H9 (cell line): ENCODE results near the gene XRCC3. TPM values are rescaled to one million over a fixed set of nuclear protein-coding genes. Genes with fewer than 3 reads are reported as not detected.
A peak's percentile ranks its signal among the peaks of the same experiment; 100 is the strongest.

ENCODE experiments used
- DNase-seq: peaks from one replicate; pipeline ENCODE4 v3.0.0-alpha.2; 2017
- H2AFZ ChIP-seq: one replicate; pipeline ENCODE4 v1.6.1; 2013; ENCODE audit warnings: mild to moderate bottlenecking, low read length, control low read depth, moderate library complexity
- H2AK5ac ChIP-seq: 2 replicates; pipeline ENCODE4 v1.6.1; 2013; ENCODE audit warnings: low read length, control low read depth, mixed read lengths; ENCODE audit not compliant: insufficient read length
- H2BK120ac ChIP-seq: one replicate; pipeline ENCODE4 v1.6.1; 2013; ENCODE audit warnings: low read depth, mild to moderate bottlenecking, low read length, control low read depth, inconsistent platforms; ENCODE audit not compliant: poor library complexity, severe bottlenecking
- H2BK12ac ChIP-seq: 2 replicates; pipeline ENCODE4 v1.6.1; 2013; ENCODE audit warnings: low read length, control low read depth, mixed read lengths, low read depth; ENCODE audit not compliant: insufficient read length
- H2BK15ac ChIP-seq: 2 replicates; pipeline ENCODE4 v1.6.1; 2013; ENCODE audit warnings: low read depth, low read length, control low read depth
- H2BK20ac ChIP-seq: one replicate; pipeline ENCODE4 v1.6.1; 2013; ENCODE audit warnings: low read depth, mild to moderate bottlenecking, low read length, control low read depth, inconsistent platforms; ENCODE audit not compliant: poor library complexity, severe bottlenecking
- H2BK5ac ChIP-seq: 2 replicates; pipeline ENCODE4 v1.6.1; 2013; ENCODE audit warnings: low read length, control low read depth, mixed read lengths; ENCODE audit not compliant: insufficient read length
- H3K14ac ChIP-seq: 2 replicates; pipeline ENCODE4 v1.6.1; 2013; ENCODE audit warnings: low read length, control low read depth; ENCODE audit not compliant: insufficient read depth
- H3K18ac ChIP-seq: 2 replicates; pipeline ENCODE4 v1.6.1; 2013; ENCODE audit warnings: low read depth, mild to moderate bottlenecking, mixed read lengths, low read length, control low read depth; ENCODE audit not compliant: insufficient read length
- H3K23ac ChIP-seq: 2 replicates; pipeline ENCODE4 v1.6.1; 2013; ENCODE audit warnings: low read length, control low read depth, mixed read lengths, low read depth; ENCODE audit not compliant: insufficient read length
- H3K23me2 ChIP-seq: 2 replicates; pipeline ENCODE4 v1.6.1; 2013; ENCODE audit warnings: low read depth, mild to moderate bottlenecking, mixed read lengths, low read length, control low read depth; ENCODE audit not compliant: insufficient read length, poor library complexity, severe bottlenecking
- H3K27ac ChIP-seq: 2 replicates; pipeline ENCODE4 v1.5.1; 2013; ENCODE audit warnings: low read length, control low read depth, mixed read lengths, low read depth; ENCODE audit not compliant: insufficient read length
- H3K27me3 ChIP-seq: 2 replicates; pipeline ENCODE4 v1.6.1; 2013; ENCODE audit warnings: low read length, control low read depth, inconsistent platforms; ENCODE audit not compliant: insufficient read depth
- H3K4ac ChIP-seq: 2 replicates; pipeline ENCODE4 v1.6.1; 2013; ENCODE audit warnings: low read depth, mild to moderate bottlenecking, control low read depth, inconsistent platforms, low read length, moderate library complexity
- H3K4me1 ChIP-seq: 2 replicates; pipeline ENCODE4 v1.6.1; 2013; ENCODE audit warnings: low read length, control low read depth, inconsistent platforms; ENCODE audit not compliant: insufficient read depth
- H3K4me2 ChIP-seq: 2 replicates; pipeline ENCODE4 v1.6.1; 2013; ENCODE audit warnings: low read length, control low read depth, mixed read lengths; ENCODE audit not compliant: insufficient read length, insufficient read depth
- H3K56ac ChIP-seq: 2 replicates; pipeline ENCODE4 v1.6.1; 2013; ENCODE audit warnings: low read depth, mild to moderate bottlenecking, mixed read lengths, low read length, control low read depth; ENCODE audit not compliant: insufficient read length
- H3K79me1 ChIP-seq: 2 replicates; pipeline ENCODE4 v1.6.1; 2013; ENCODE audit warnings: low read depth, mild to moderate bottlenecking, moderate library complexity, low read length, control low read depth, inconsistent platforms; ENCODE audit not compliant: insufficient read depth, poor library complexity, severe bottlenecking
- H3K79me2 ChIP-seq: 2 replicates; pipeline ENCODE4 v1.6.1; 2013; ENCODE audit warnings: low read length, control low read depth, inconsistent platforms; ENCODE audit not compliant: insufficient read depth
- H3K9ac ChIP-seq: 2 replicates; pipeline ENCODE4 v1.6.1; 2013; ENCODE audit warnings: low read length, control low read depth, mixed read lengths; ENCODE audit not compliant: insufficient read length; ENCODE audit errors: extremely low read depth
- H3K9me3 ChIP-seq: one replicate; pipeline ENCODE4 v1.6.1; 2013; ENCODE audit warnings: low read depth, low read length, inconsistent platforms; ENCODE audit not compliant: control insufficient read depth
- H3T11ph ChIP-seq: one replicate; pipeline ENCODE4 v1.6.1; 2013; ENCODE audit warnings: mild to moderate bottlenecking, low read length, control low read depth, inconsistent platforms
- H4K20me1 ChIP-seq: one replicate; pipeline ENCODE4 v1.6.1; 2013; ENCODE audit not compliant: control insufficient read depth, insufficient read length, insufficient read depth
- H4K5ac ChIP-seq: 2 replicates; pipeline ENCODE4 v1.6.1; 2013; ENCODE audit warnings: low read depth, mild to moderate bottlenecking, mixed read lengths, low read length, control low read depth; ENCODE audit not compliant: insufficient read length
- H4K8ac ChIP-seq: replicated peaks from 2 replicates; pipeline ENCODE4 v1.6.1; 2013; ENCODE audit warnings: low read length, control low read depth, mixed read lengths, low read depth; ENCODE audit not compliant: insufficient read length
- H4K91ac ChIP-seq: 2 replicates; pipeline ENCODE4 v1.6.1; 2013; ENCODE audit warnings: low read depth, mild to moderate bottlenecking, moderate library complexity, mixed read lengths, low read length, control low read depth; ENCODE audit not compliant: insufficient read length
- H3K27ac Mint-ChIP-seq, 3 experiments: 2 replicates in 2 of 3; 3 replicates in 1 of 3; pipeline ENCODE4 v1.8.0; 2020 to 2021; ENCODE audit warnings: mixed read lengths in 3 of 3, mild to moderate bottlenecking in 1 of 3, moderate library complexity in 1 of 3
- H3K27me3 Mint-ChIP-seq: 2 replicates; pipeline ENCODE4 v1.8.0; 2021; ENCODE audit warnings: low read depth, mild to moderate bottlenecking, moderate library complexity, mixed read lengths
- H3K36me3 Mint-ChIP-seq, 3 experiments: 2 replicates in 2 of 3; 3 replicates in 1 of 3; pipeline ENCODE4 v1.8.0; 2020 to 2021; ENCODE audit warnings: low read depth in 3 of 3, mixed read lengths in 3 of 3; ENCODE audit not compliant: insufficient read depth in 1 of 3
- H3K4me1 Mint-ChIP-seq, 2 experiments: 2 replicates each; pipeline ENCODE4 v1.8.0; 2020; ENCODE audit warnings: mixed read lengths in 2 of 2
- H3K4me3 Mint-ChIP-seq, 2 experiments: 2 replicates in 1 of 2; 3 replicates in 1 of 2; pipeline ENCODE4 v1.8.0; 2020 to 2021; ENCODE audit warnings: mild to moderate bottlenecking in 2 of 2, mixed read lengths in 2 of 2, moderate library complexity in 1 of 2
- H3K9me3 Mint-ChIP-seq, 2 experiments: 2 replicates in 1 of 2; 3 replicates in 1 of 2; pipeline ENCODE4 v1.8.0; 2020; ENCODE audit warnings: mild to moderate bottlenecking in 2 of 2, mixed read lengths in 2 of 2, moderate library complexity in 1 of 2
- WGBS: extraction: QIAGEN DNeasy Blood & Tissue Kit; methylation state at CpG from one replicate; pipeline ENCODE4 v1.1.7; 2013; ENCODE audit warnings: missing lambda C conversion rate, low lambda C conversion rate, mixed read lengths; ENCODE audit not compliant: insufficient read length; ENCODE audit errors: extremely low coverage; 5-methylcytosine and 5-hydroxymethylcytosine counted together
- total RNA-seq: library from RNA; stranded (reverse); gene quantifications from 2 replicates; pipeline ENCODE4 v1.2.1, GENCODE V29; 2021
- TF ChIP-seq, protein P1 (sequence below): fragments of 200-600 bp; sonication (generic); conservative IDR thresholded peaks from 3 replicates; pipeline ENCODE4 v1.8.0; 2021; ENCODE audit warnings: antibody characterized with exemption, mild to moderate bottlenecking

Gene XRCC3
- total RNA-seq, 1 experiment from 2014 or later, result 45.3 TPM

- H3K27me3 Mint-ChIP-seq, result no peaks in the 10 kb centered on the region; the same call in 1 of the 2 replicates
- Histone ChIP-seq H4K5ac (no peak overlapping the region), H3T11ph (no peak overlapping the region), H3K14ac (no peak overlapping the region), H3K79me2 (no peaks in the 10 kb centered on the region; the same call in 1 of the 2 replicates), H2BK20ac (no peak overlapping the region), H3K4me2 (peak overlapping the region; percentile 58), H3K4me1 (peaks cover 3% of the 10 kb centered on the region; the same call in 1 of the 2 replicates), H3K79me1 (peaks cover 2% of the 10 kb centered on the region), H2BK120ac (no peak overlapping the region), H3K27ac (no peak overlapping the region), H2BK12ac (no peak overlapping the region), H3K9me3 (no peaks in the 10 kb centered on the region), H3K4ac (no peak overlapping the region), H2AK5ac (no peak overlapping the region), H4K20me1 (no peaks in the 10 kb centered on the region), H2BK15ac (no peak overlapping the region), H3K27me3 (no peaks in the 10 kb centered on the region), H2AFZ (no peak overlapping the region), H2BK5ac (no peak overlapping the region), H3K9ac (peak overlapping the region; percentile 48), H3K23me2 (no peaks in the 10 kb centered on the region), H3K18ac (no peak overlapping the region), H4K91ac (no peak overlapping the region), H3K56ac (no peak overlapping the region), H4K8ac (no peak overlapping the region), H3K23ac (no peak overlapping the region)
- no peak for DNase-seq
- H3K27ac Mint-ChIP-seq, result peak overlapping the region; percentile 30 to 49 (median 33); a peak in 3 of 7 replicates
- TF ChIP-seq, protein P1, sequence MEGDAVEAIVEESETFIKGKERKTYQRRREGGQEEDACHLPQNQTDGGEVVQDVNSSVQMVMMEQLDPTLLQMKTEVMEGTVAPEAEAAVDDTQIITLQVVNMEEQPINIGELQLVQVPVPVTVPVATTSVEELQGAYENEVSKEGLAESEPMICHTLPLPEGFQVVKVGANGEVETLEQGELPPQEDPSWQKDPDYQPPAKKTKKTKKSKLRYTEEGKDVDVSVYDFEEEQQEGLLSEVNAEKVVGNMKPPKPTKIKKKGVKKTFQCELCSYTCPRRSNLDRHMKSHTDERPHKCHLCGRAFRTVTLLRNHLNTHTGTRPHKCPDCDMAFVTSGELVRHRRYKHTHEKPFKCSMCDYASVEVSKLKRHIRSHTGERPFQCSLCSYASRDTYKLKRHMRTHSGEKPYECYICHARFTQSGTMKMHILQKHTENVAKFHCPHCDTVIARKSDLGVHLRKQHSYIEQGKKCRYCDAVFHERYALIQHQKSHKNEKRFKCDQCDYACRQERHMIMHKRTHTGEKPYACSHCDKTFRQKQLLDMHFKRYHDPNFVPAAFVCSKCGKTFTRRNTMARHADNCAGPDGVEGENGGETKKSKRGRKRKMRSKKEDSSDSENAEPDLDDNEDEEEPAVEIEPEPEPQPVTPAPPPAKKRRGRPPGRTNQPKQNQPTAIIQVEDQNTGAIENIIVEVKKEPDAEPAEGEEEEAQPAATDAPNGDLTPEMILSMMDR, result no peak
- no CpG with 5 or more reads among the region's 16 CpGs for WGBS
- peaks cover 35 to 36% of the 10 kb centered on the region in 2 experiments for H3K4me1 Mint-ChIP-seq
- H3K9me3 Mint-ChIP-seq, result no peaks in the 10 kb centered on the region
- peak overlapping the region; percentile 75 to 90 for H3K4me3 Mint-ChIP-seq
- peaks cover 15 to 33% (median 18%) of the 10 kb centered on the region in 3 experiments; a peak in 6 of 7 replicates for H3K36me3 Mint-ChIP-seq
Observed at GRCh38 chr14:103714063-103714724, 1.1 kb downstream of the XRCC3 start.
